Tibial nerve (tissue), 4 donors: Measurements from ENCODE around the gene CHST12. TPM values are rescaled to one million over a fixed set of nuclear protein-coding genes. Genes with fewer than 3 reads are reported as not detected.

Experiments
- DNase-seq, 2 donors: peaks; one replicate each; pipeline ENCODE4 v3.0.0-alpha.2; 2019; ENCODE audit warnings: low spot score in 2 of 2
- H3K27ac ChIP-seq, 4 donors: fragments of 200-600 bp; sonication (generic) in 3 of 4; one replicate each; pipeline ENCODE4 v1.5.1; 2017 to 2019; ENCODE audit warnings: mild to moderate bottlenecking in 1 of 4
- H3K27me3 ChIP-seq, 2 donors: fragments of 200-600 bp; sonication (generic) in 1 of 2; one replicate each; pipeline versions ENCODE4 v1.5.1 to v1.6.0; 2017 to 2019
- H3K36me3 ChIP-seq, 3 donors: fragments of 200-600 bp; sonication (generic); one replicate each; pipeline ENCODE4 v1.5.1; 2018 to 2019
- H3K4me1 ChIP-seq, 4 donors: fragments of 200-600 bp; sonication (generic) in 3 of 4; one replicate each; pipeline ENCODE4 v1.5.1; 2017 to 2019
- H3K4me3 ChIP-seq, 4 donors: fragments of 200-600 bp; sonication (generic) in 3 of 4; one replicate each; pipeline ENCODE4 v1.5.1; 2017 to 2019; ENCODE audit warnings: mild to moderate bottlenecking in 1 of 4, moderate library complexity in 1 of 4
- H3K9me3 ChIP-seq, 4 donors: fragments of 200-600 bp; sonication (generic) in 3 of 4; one replicate each; pipeline ENCODE4 v1.5.1; 2017 to 2019
- CTCF ChIP-seq, 5 experiments: fragments of 200-600 bp in 3 of 5; fragments of 450-650 bp in 2 of 5; sonication (generic) in 3 of 5; IDR thresholded peaks; one replicate each; pipeline ENCODE4 v1.5.1; 2016 to 2019; ENCODE audit warnings: antibody characterized with exemption in 5 of 5, mild to moderate bottlenecking in 3 of 5, moderate library complexity in 2 of 5
- EP300 ChIP-seq, 2 donors: sonication (generic); formaldehyde crosslinking; IDR thresholded peaks; one replicate each; pipeline ENCODE4 v1.6.1; 2017; ENCODE audit warnings: antibody characterized with exemption in 2 of 2, mild to moderate bottlenecking in 1 of 2
- POLR2A ChIP-seq, 2 donors: fragments of 450-650 bp; IDR thresholded peaks; one replicate each; pipeline ENCODE4 v1.6.1; 2017; ENCODE audit warnings: antibody characterized with exemption in 2 of 2, mild to moderate bottlenecking in 2 of 2, moderate library complexity in 2 of 2
- WGBS, 2 donors: methylation state at CpG; one replicate each; pipeline ENCODE4 v1.1.5; 2018; 5-methylcytosine and 5-hydroxymethylcytosine counted together
- total RNA-seq, 4 donors: library from RNA; depleted of rRNA; stranded (reverse); fragments of >200 nt; gene quantifications; one replicate each; pipeline ENCODE4 v1.1.0, GENCODE V29; 2016

CHST12 gene
- total RNA-seq, 4 donors from 2014 or later = 21.0 to 29.9 (median 29.3) TPM

GRCh38 chr7:2479276-2480069 is 76.1 kb downstream of the CHST12 start:
- H3K36me3 ChIP-seq = no peaks in the 10 kb centered on the region
- peaks cover 0 to 15% (median 0%) of the 10 kb centered on the region in 4 donors for H3K9me3 ChIP-seq
- DNase-seq = no peak
- H3K27me3 ChIP-seq = peaks cover 0 to 19% of the 10 kb centered on the region in 2 donors
- no peak for TF ChIP-seq CTCF (IDR thresholded peaks at IDR 0.05)
- no peak for TF ChIP-seq POLR2A (IDR thresholded peaks at IDR 0.05)
- TF ChIP-seq EP300 (IDR thresholded peaks at IDR 0.05) = no peak
- 64 to 69% methylated on average over 14 to 16 of the region's 16 CpGs for WGBS, 2 donors
- H3K27ac ChIP-seq = no peak overlapping the region
- H3K4me1 ChIP-seq = peaks cover 0 to 32% (median 18%) of the 10 kb centered on the region in 4 donors
- no peak overlapping the region for H3K4me3 ChIP-seq

GRCh38 chr7:2480070-2480408 is 76.6 kb downstream of the CHST12 start:
- Histone ChIP-seq H3K36me3 (no peaks in the 10 kb centered on the region), H3K4me1 (peaks cover 0 to 32% (median 18%) of the 10 kb centered on the region in 4 donors), H3K27ac (no peak overlapping the region), H3K9me3 (peaks cover 0 to 15% (median 0%) of the 10 kb centered on the region in 4 donors), H3K4me3 (no peak overlapping the region), H3K27me3 (peaks cover 0 to 19% of the 10 kb centered on the region in 2 donors)
- 27 to 53% methylated on average over 8 to 15 of the region's 21 CpGs for WGBS, 2 donors
- TF ChIP-seq POLR2A (IDR thresholded peaks at IDR 0.05) = no peak
- TF ChIP-seq EP300 (IDR thresholded peaks at IDR 0.05) = no peak
- TF ChIP-seq CTCF (IDR thresholded peaks at IDR 0.05) = no peak
- DNase-seq = no peak

- no peak for DNase-seq
- H3K4me1 ChIP-seq = peaks cover 0 to 32% (median 18%) of the 10 kb centered on the region in 4 donors
- H3K27ac ChIP-seq = no peak overlapping the region
- H3K9me3 ChIP-seq = peaks cover 0 to 15% (median 0%) of the 10 kb centered on the region in 4 donors
- TF ChIP-seq CTCF (IDR thresholded peaks at IDR 0.05) (no peak), EP300 (IDR thresholded peaks at IDR 0.05) (no peak), POLR2A (IDR thresholded peaks at IDR 0.05) (no peak)
- WGBS, 2 donors = 84 to 87% methylated on average over 4 of the region's 4 CpGs
- peaks cover 0 to 19% of the 10 kb centered on the region in 2 donors for H3K27me3 ChIP-seq
- H3K4me3 ChIP-seq = no peak overlapping the region
- no peaks in the 10 kb centered on the region for H3K36me3 ChIP-seq
Observed at GRCh38 chr7:2481195-2481594, 77.8 kb downstream of the CHST12 start.

- Histone ChIP-seq H3K4me3 (no peak overlapping the region), H3K27me3 (peaks cover 0 to 19% of the 10 kb centered on the region in 2 donors), H3K4me1 (peaks cover 0 to 35% (median 17%) of the 10 kb centered on the region in 4 donors), H3K36me3 (no peaks in the 10 kb centered on the region), H3K27ac (no peak overlapping the region), H3K9me3 (peaks cover 0 to 15% (median 0%) of the 10 kb centered on the region in 4 donors)
- TF ChIP-seq CTCF (IDR thresholded peaks at IDR 0.05) (no peak), EP300 (IDR thresholded peaks at IDR 0.05) (no peak), POLR2A (IDR thresholded peaks at IDR 0.05) (no peak)
- WGBS, 2 donors = 72 to 85% methylated on average over 10 of the region's 10 CpGs
- no peak for DNase-seq
Observed at GRCh38 chr7:2482725-2483451, 79.5 kb downstream of the CHST12 start.

GRCh38 chr7:2483494-2483893 is 80.1 kb downstream of the CHST12 start:
- H3K9me3 ChIP-seq = peaks cover 0 to 15% (median 0%) of the 10 kb centered on the region in 4 donors
- peaks cover 0 to 35% (median 15%) of the 10 kb centered on the region in 4 donors for H3K4me1 ChIP-seq
- no peak overlapping the region for H3K27ac ChIP-seq
- no peaks in the 10 kb centered on the region for H3K36me3 ChIP-seq
- H3K4me3 ChIP-seq = no peak overlapping the region
- no peak for DNase-seq
- WGBS, 2 donors = 40 to 62% methylated on average over 5 of the region's 5 CpGs
- H3K27me3 ChIP-seq = peaks cover 0 to 19% of the 10 kb centered on the region in 2 donors
- TF ChIP-seq POLR2A (IDR thresholded peaks at IDR 0.05) = no peak
- TF ChIP-seq CTCF (IDR thresholded peaks at IDR 0.05) = no peak
- no peak for TF ChIP-seq EP300 (IDR thresholded peaks at IDR 0.05)
